Amniotic epithelial cell (primary cell): ENCODE data around the gene PCK1.

ENCODE experiments used
- DNase-seq: peaks from one replicate; pipeline ENCODE4 v3.0.0-alpha.2; 2010; ENCODE audit warnings: low read depth

Gene PCK1

DNA sequence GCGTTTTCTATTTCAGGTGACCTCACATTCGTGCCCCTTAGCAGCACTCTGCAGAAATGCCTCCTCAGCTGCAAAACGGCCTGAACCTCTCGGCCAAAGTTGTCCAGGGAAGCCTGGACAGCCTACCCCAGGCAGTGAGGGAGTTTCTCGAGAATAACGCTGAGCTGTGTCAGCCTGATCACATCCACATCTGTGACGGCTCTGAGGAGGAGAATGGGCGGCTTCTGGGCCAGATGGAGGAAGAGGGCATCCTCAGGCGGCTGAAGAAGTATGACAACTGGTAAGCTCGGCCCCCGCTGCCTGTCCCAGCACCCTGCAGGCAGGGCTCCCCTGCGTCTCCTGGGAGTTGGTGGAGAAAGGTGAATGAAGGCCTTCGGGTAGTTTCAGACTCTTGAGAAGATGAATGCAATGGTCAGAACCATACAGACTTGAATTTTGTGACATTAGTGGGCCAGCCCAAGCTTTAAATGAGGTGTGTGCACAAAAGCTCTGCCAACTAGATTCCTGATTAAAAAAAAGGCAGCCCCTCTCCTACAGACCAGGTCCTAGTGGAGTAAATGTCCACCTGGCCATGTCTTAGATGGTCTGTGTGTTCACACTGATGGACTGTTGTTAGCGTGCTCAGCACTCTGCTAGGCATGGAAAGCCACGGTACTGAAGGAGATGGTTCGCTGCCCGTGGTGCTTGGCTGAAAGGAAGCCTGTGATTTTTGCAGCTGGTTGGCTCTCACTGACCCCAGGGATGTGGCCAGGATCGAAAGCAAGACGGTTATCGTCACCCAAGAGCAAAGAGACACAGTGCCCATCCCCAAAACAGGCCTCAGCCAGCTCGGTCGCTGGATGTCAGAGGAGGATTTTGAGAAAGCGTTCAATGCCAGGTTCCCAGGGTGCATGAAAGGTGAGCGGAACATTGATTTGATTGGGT, 708 bp downstream of the PCK1 start:
- DNase-seq: no peak

DNA sequence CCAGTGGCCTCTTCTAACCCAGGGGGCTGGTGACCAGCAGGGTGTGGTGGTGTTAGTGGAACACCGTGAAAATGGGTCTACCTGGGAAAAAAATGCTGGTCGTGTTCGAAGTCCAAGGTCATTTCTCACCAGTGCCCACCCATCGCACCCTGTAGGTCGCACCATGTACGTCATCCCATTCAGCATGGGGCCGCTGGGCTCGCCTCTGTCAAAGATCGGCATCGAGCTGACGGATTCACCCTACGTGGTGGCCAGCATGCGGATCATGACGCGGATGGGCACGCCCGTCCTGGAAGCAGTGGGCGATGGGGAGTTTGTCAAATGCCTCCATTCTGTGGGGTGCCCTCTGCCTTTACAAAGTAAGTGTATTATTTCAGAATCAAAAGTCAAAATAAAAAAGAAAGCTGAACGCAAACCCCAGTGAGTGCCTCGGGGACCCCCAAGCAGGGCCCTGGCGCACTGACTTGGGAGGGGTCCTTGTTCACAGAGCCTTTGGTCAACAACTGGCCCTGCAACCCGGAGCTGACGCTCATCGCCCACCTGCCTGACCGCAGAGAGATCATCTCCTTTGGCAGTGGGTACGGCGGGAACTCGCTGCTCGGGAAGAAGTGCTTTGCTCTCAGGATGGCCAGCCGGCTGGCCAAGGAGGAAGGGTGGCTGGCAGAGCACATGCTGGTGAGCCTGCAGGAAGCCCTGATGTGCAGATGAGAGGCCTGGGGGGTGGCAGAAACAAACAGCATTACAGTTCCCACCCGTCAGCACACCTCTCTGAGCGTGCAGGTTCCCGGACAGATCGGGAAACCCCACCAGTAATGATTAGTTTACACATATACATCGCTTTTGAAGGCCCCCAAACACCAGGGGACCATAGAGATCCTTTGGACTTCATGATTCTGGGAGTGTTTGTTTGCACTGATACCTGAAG, 1.9 kb downstream of the PCK1 start:
- no peak for DNase-seq

DNA sequence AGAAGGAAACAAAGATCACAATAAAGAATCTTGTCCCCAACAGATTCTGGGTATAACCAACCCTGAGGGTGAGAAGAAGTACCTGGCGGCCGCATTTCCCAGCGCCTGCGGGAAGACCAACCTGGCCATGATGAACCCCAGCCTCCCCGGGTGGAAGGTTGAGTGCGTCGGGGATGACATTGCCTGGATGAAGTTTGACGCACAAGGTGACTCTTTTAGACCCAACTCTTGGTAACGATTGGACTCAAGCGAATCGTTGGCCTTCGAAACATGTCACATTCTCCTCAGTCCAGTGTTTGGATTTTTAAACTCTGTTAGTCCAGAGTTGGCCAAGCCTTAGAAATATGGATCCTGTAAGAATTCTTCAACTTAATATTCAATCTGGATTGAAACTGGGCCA, 2.6 kb downstream of the PCK1 start:
- no peak for DNase-seq

DNA sequence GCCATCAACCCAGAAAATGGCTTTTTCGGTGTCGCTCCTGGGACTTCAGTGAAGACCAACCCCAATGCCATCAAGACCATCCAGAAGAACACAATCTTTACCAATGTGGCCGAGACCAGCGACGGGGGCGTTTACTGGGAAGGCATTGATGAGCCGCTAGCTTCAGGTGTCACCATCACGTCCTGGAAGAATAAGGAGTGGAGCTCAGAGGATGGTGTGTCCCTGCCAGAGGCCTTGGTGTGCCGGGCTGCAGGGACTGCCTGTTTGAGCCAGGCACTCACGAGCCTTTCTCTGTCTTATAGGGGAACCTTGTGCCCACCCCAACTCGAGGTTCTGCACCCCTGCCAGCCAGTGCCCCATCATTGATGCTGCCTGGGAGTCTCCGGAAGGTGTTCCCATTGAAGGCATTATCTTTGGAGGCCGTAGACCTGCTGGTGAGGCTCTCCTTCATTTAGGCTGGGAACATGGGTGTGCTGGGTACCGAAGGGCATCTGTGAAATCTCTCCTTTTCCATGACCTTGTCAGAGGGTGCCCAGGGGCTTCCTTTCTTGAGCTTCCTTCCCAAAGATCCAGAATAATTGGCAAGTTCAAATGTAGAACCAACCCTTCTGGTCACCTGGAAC, 3.4 kb downstream of the PCK1 start:
- DNase-seq: no peak

DNA sequence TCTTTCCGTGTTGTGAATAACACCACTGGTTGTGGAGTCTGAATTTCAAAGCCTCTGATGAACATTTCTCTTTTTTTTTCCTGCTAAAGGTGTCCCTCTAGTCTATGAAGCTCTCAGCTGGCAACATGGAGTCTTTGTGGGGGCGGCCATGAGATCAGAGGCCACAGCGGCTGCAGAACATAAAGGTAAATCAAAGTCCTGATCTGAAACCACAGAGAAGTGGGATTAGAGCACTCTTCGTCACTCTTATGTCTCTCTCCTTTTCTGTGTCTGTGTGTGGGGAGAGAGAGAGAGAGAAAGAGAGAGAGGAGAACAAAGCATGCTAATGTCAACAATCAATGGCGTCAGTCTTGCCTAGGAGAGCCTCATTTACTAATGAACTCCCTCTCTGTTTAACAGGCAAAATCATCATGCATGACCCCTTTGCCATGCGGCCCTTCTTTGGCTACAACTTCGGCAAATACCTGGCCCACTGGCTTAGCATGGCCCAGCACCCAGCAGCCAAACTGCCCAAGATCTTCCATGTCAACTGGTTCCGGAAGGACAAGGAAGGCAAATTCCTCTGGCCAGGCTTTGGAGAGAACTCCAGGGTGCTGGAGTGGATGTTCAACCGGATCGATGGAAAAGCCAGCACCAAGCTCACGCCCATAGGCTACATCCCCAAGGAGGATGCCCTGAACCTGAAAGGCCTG, 4.2 kb downstream of the PCK1 start:
- DNase-seq: no peak

DNA sequence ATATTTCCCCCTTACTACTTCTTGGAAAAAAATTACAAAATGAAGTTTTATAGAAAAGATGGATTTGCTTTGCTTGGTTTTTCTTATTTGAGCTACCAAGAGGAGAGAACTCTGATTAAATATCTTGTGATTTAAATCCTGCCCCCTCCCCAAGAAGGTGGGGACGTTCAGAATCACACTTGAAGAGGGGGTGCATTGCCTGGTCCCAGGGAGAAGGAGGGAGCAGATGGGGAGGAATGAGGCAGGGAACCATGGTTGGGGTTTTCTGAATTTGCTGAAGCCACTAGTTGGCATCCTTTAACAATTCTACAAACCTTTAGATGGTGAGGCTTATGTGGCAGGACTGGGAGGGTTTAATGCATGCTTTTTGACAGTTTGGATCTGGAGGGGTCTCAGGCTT, 5.5 kb downstream of the PCK1 start:
- DNase-seq: no peak

DNA sequence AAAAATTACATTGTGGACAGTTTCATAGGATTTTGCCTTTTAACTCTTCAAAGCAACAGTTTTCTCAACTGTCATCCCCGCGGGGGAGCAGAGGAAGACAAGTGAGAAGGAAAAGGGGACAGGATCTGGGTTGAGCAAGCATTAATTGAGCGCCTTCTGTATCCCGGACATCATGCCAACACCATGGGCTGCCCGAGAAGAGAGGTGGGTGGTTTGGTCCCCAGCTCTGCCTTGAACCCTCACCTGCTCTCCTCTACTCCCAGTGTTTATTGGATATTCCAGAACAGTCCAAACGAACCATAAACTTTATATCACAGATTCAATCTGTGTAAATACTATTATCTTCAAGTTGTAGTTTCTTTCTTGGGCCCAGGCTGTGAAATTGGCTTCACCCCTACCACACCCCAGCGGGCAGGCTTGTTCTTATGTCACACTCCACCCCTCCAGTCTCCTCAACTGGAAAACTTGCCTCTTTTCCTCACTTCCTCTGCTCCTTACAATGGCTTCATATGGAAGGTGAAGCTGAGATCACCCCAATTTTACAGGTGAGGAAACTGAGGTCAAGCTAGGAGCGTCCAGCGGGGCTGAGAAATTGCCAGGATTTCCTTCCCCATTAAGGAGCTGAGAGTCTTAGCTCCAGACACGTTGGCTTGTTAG, 6.0 kb downstream of the PCK1 start:
- DNase-seq: no peak

DNA sequence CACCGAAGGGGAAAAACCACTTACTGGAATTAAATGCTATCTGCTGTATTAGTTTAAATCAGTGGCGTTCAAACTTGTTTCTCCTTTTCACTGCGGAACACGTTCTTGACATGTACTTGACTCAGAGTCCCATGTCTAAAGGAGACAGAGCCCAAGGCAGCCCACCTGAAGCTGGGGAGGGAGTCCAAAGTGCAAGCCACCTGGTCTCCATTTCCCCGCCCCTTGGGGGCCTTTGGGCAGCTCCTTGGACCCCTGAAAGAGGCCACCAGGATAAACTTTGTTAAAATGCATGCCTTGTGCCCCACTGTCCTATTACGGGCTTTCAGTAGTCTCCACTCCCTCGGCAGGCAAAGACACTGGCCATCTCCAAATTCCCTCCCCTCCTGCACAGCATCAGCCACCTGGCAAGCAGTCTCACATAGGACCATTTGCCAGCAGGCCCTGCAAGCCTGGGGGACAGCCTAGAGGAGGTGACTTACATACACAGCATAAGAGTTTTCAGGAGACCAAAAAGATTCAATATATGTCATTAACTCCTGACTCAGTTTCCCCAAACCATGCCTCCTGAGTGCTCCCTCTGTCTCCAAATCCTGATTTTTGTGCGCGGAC, 6.7 kb downstream of the PCK1 start:
- DNase-seq: no peak

DNA sequence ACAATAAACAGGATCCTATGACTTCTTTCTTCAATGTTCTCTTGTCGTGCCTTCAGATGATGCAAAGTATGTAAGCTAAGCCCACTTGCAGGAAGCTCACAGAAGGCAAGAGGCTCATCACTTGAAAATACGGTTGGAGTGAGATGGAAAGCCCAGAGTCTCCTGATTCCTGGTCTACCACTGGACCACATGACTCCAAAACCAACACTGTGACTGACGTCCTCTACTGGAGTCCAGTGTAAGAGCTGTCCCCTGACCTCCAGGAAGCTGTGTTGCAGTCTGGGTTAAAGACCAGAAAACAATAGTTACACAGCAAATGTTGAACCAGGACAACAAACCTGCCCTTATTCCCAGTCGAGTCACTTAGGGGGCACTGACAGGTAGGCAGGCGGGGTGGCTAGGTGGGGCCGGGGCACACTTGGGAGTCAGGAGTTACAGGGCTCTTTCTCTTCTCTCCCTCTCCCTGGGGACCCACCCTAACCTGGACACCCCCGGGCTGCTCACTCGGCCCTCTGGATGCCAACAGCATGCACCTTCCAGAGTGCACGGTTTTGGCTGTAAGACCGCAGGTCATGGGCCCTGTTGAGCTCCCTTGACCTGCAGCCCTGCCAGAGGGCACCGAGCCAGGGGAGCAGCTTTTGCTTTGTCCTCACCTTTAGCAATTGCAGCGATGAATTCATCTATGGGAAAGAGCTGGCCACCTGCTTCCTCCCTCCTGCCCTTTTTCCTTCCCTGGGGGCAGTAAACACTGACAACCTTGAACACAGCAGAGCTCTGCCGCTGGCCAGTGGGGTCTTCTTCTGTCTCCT, 7.4 kb downstream of the PCK1 start:
- no peak for DNase-seq

DNA sequence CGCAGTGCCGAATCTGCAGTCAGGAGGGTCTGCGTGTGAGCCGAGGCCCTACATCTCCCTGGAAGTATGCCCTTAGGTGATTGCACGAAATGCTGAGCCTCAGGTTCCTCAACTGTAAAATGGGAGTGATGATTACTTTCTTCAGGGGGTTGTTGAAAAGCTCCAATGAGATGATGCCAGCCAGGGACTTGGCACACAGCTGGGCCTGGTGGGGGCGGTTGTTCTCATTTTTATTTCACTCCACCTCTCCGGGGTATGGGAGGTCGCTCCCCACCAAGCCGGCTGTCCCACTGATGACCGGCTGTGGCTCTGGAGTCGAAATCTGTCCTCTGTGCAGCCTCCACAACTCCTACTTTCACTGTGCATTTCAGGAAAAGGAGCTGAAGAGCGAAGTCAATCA, 8.1 kb downstream of the PCK1 start:
- DNase-seq: no peak

DNA sequence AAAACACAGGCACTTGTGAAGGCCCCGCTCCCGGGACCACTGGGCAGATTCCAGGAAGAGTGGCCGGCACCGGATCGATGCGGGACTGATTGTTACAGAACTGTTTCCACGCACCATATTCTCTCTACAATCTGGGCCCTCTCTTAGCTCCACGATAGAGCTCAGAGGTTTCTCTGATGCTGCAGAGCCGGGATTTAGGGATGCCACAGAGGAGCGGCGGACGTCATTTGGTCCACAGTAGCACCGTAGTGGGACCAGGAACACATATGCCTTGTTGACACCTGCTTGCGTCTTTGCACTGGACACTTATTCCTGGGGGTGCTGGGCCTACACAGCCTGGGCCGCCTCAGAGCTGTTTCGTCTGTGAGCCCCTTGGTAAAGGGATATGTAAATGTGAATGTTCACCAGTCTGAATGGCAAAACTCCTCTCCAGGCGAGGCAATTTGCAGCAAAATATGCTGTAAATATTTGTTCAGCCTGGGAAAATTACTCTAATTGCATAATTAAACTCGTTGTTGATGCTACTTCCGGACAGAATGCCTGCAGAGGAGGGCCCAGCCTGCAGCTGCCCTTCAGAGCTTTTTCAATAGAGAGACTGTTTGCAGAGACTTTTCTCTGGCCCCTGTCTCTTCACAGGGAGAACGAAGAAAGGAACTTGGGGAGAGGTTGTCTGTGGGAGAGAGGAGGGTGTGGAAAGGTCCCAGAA, 9.4 kb downstream of the PCK1 start:
- DNase-seq: no peak

DNA sequence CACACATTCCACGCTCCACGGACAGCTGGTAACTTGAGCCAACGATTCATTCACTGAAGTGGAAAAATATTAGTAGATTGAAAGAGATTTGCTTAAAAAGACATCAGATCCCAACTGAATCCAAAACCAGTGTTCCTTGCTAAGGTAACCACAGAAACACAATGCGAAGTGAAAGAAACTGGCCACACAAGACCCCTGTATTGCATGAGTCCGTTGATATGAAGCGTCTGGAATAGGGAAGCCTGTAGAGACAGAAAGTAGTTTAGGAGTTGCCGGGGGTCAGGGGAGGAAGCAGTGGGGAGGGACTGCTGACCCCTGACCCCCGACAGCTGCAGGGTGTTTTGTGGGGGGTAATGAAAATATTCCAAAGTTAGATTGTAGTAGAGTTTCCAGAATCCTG, 10.0 kb downstream of the PCK1 start:
- no peak for DNase-seq

DNA sequence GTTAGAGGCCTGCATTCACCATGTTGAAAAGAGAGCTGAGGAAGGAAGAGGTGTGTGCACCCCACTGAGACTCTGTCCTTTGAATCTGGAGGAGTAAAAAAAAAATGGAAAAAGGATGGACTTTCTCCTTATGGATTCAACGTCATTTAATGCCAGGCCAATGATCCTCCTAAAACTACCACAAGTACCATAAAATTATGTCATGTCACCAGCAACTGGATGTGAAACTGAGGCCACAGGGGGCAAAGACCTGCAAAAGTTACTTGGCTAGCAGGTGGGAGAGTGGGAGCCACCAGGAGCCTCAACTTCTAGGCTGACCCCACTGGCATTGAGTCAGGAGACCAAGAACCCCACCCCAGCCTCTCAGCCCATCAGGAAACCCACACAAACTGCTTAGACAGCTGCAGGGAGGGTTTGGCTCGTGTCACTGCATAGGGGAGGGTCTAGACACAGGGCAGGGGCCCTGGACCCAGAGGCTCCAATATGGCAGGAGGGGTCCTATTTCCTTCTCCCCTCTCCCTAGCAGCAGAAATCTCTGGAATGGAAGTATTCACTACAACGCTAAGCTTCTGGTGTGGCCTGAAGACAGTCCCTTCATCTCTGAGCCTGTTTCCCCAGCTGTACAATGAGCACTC, 11.0 kb downstream of the PCK1 start:
- no peak for DNase-seq

DNA sequence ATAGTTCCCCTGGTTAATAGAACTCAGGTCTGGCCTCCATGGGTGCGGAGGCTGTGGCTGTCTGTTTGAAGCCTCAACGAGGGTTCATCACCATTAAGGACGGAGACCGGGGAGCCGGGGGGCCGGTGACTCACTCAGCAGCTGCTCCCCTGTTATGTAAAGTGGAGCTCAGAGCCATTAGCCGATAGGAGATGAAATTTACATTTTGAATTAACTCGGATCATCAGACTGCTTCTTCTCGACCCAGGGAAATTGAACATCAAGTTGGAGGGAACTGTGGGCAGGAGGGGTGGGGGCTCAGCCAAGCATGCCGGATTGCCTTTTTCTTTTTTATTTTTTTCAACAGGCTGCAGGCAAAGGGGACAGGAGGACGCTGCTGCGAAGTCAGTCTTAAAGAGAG, 12.3 kb downstream of the PCK1 start:
- DNase-seq: no peak

DNA sequence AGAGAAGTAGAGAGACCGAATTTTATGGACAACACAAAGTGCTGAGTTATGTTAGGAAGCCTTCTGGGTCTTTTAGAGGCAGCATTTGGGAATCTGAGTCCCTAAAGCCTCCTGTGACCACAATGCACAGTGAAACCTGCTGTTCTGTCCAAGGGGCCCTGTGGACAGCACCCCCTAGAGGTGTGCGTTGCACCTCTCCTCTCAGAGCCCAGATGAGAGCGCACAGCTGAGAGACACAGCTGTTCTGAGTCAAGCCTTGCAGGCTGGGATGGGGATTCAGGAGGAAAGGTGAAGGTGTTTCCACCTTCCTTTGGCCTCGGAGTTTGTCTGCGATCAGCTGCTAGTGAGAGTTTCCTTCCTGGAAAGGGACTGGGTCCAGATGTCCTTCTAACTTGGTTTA, 13.0 kb downstream of the PCK1 start:
- no peak for DNase-seq

DNA sequence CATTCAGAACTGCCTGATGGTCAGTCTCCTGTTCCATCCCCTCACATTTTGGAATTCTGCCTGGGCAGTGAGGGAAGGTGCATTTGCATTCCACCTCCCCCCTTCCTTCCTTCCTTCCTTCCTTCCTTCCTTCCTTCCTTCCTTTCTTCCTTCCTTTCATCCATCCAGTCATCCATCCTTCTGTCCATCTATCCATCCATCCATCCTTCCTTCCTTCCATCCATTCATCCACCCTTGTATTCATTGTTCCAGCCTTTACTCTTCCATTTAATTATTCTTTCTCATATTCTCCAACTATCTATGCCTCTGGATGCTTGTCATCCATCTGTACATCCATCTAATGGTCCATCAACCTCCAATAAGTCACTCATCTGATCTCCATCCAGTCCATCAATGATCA, 14.0 kb downstream of the PCK1 start:
- no peak for DNase-seq

DNA sequence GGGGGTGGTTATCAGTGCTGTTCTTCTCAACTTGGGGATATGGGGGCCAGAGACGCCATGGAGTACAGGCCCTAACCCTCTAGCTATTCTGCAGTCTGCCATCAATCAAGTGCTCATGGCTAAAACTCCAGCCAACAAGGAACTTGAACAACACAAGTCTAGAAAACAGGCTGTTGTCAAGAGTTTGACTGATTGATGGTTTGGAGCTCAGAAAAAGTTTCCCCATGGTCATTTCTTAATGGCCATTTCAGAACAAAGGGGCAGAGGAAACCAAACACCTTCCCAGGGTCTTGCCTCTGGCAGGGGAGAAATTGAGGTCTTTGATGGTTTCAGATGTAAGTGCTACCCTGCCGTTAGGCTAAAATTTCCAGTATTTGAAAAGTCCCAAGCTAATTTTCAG, 15.1 kb downstream of the PCK1 start:
- DNase-seq: no peak

DNA sequence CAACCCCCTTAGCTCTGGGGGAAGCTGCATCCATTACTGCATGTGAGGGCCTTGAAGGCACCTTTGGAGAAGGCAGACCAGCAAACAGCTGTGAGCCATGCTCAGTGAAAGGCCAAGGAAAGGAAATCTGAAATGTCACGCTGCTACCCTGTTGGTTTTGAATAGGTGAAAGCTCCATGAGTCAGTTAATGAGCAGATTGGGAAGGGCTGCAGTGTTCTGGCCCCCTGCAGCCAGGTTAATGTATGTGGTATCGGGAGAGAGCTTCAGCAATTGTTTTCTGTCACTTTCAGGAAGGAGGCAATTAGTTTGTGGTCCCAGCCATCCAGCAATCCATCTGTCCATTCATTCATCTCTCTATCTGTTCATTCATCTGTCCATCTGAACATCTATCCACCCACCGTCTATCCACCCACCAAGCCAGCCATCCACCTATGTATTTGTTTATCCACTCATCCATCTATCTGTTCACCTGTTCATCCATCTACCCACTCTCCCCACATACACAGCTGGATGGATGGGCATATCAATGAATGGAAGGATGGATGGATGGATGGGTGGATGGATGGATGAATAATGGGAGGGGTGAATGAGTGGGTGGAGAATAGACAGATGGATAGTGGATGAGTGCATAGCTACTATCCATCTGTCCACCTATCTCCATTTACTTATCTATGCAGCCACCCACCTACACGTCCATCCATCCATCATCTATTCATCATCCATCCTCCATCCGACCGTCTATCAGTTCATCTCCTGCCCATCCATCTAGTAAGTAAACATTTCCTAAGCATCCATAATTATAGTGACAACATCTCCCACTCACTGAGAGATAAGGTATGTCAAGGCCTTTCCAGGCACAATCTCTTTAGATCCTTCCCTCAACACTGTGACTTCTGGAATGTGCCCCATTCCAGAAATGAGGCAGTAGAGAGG, 16.0 kb downstream of the PCK1 start:
- no peak for DNase-seq
